ENCODE data around the gene MTHFD2L. TPM values are rescaled to one million over a fixed set of nuclear protein-coding genes. Genes with fewer than 3 reads are reported as not detected.

Gene MTHFD2L
- total RNA-seq, 1 experiment from 2014 or later: 11.6 TPM

GRCh38 chr4:74120086-74120485 is 37.8 kb upstream of the MTHFD2L start:
- no peak overlapping the region for H3K4me3 Mint-ChIP-seq (ENCODE audit: unreplicated experiment)
- H3K27me3 ChIP-seq (replicated peaks; ENCODE audit: control insufficient read depth, insufficient read depth, low read length): no peaks in the 10 kb centered on the region
- CTCF ChIA-PET: no interaction called here
- TF ChIP-seq, protein P1, sequence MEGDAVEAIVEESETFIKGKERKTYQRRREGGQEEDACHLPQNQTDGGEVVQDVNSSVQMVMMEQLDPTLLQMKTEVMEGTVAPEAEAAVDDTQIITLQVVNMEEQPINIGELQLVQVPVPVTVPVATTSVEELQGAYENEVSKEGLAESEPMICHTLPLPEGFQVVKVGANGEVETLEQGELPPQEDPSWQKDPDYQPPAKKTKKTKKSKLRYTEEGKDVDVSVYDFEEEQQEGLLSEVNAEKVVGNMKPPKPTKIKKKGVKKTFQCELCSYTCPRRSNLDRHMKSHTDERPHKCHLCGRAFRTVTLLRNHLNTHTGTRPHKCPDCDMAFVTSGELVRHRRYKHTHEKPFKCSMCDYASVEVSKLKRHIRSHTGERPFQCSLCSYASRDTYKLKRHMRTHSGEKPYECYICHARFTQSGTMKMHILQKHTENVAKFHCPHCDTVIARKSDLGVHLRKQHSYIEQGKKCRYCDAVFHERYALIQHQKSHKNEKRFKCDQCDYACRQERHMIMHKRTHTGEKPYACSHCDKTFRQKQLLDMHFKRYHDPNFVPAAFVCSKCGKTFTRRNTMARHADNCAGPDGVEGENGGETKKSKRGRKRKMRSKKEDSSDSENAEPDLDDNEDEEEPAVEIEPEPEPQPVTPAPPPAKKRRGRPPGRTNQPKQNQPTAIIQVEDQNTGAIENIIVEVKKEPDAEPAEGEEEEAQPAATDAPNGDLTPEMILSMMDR (IDR thresholded peaks at IDR 0.05; ENCODE audit: insufficient read depth in 1 of 2, low read depth in 1 of 2, low read length in 1 of 2, severe bottlenecking in 1 of 2, unreplicated experiment in 1 of 2): no peak
- H3K4me3 ChIP-seq (ENCODE audit: low read depth, low read length): no peak overlapping the region
- no peak overlapping the region for H3K27ac Mint-ChIP-seq (ENCODE audit: unreplicated experiment)
- intact Hi-C loops (cut with micrococcal nuclease; ENCODE audit: unreplicated experiment): no loop called here
- no peaks in the 10 kb centered on the region for H3K9me3 ChIP-seq
- DNase-seq: no peak
- no peaks in the 10 kb centered on the region for H3K36me3 Mint-ChIP-seq (ENCODE audit: insufficient read depth, unreplicated experiment)
- POLR2A ChIA-PET: no interaction called here
- H3K36me3 ChIP-seq (ENCODE audit: control insufficient read depth, insufficient read depth, low read length): no peaks in the 10 kb centered on the region
- H3K9me3 Mint-ChIP-seq (ENCODE audit: unreplicated experiment): no peaks in the 10 kb centered on the region
- BruUV-seq (replicated peaks): no TSS peak
- no peaks in the 10 kb centered on the region for H3K27me3 Mint-ChIP-seq (ENCODE audit: insufficient read depth, unreplicated experiment)
- H3K4me1 Mint-ChIP-seq (ENCODE audit: low read depth, unreplicated experiment): peaks cover 7% of the 10 kb centered on the region
- H3K4me1 ChIP-seq: no peaks in the 10 kb centered on the region

- Mint-ChIP-seq H3K4me1 (ENCODE audit: low read depth, unreplicated experiment) (peaks cover 6% of the 10 kb centered on the region), H3K9me3 (ENCODE audit: unreplicated experiment) (no peaks in the 10 kb centered on the region), H3K27me3 (ENCODE audit: insufficient read depth, unreplicated experiment) (no peaks in the 10 kb centered on the region), H3K36me3 (ENCODE audit: insufficient read depth, unreplicated experiment) (no peaks in the 10 kb centered on the region), H3K4me3 (ENCODE audit: unreplicated experiment) (no peak overlapping the region), H3K27ac (ENCODE audit: unreplicated experiment) (no peak overlapping the region)
- intact Hi-C loops (cut with micrococcal nuclease; ENCODE audit: unreplicated experiment): no loop called here
- DNase-seq: no peak
- Histone ChIP-seq H3K4me1 (no peaks in the 10 kb centered on the region), H3K4me3 (ENCODE audit: low read depth, low read length) (no peak overlapping the region), H3K9me3 (no peaks in the 10 kb centered on the region), H3K27me3 (replicated peaks; ENCODE audit: control insufficient read depth, insufficient read depth, low read length) (no peaks in the 10 kb centered on the region), H3K36me3 (ENCODE audit: control insufficient read depth, insufficient read depth, low read length) (no peaks in the 10 kb centered on the region)
- BruUV-seq (replicated peaks): no TSS peak
- ChIA-PET POLR2A (no interaction called here), CTCF (no interaction called here)
- TF ChIP-seq, protein P1 (IDR thresholded peaks at IDR 0.05; ENCODE audit: insufficient read depth in 1 of 2, low read depth in 1 of 2, low read length in 1 of 2, severe bottlenecking in 1 of 2, unreplicated experiment in 1 of 2): no peak
Measured at GRCh38 chr4:74121643-74122579, 36.0 kb upstream of the MTHFD2L start.

DNA sequence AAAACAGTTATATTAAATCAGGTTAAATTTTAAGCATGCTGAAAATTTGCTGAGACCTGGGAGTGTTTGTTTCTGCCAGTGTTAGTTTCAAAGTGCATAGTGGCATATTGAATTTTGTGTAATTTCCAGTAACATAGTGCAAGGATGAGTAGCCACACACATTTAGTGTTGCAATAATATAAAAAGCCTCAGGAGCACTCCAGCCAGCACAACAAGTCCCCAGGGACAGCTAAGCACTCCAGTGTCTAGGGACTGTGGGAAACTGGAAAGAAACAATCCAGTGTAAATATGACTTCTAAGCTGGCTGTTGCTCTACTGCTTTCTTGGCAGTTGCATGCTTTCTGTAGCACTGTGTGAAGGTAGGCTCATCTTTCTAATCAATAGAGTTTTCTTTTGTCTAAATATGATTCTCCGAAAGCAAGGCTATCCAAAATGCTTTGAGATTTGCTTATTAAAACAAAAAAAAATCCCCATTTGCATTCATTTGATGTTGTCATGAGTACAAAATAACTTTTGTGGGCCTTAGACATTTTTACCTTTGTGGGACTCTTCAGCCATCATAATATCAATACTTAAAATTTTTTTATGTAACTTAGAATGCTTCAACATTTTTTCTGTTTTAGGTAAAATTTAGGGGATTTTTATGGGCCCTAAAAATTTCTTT is 34.7 kb upstream of the MTHFD2L start:
- Histone ChIP-seq H3K36me3 (ENCODE audit: control insufficient read depth, insufficient read depth, low read length) (no peaks in the 10 kb centered on the region), H3K9me3 (no peaks in the 10 kb centered on the region), H3K4me3 (ENCODE audit: low read depth, low read length) (no peak overlapping the region), H3K4me1 (no peaks in the 10 kb centered on the region), H3K27me3 (replicated peaks; ENCODE audit: control insufficient read depth, insufficient read depth, low read length) (no peaks in the 10 kb centered on the region)
- no peak overlapping the region for H3K4me3 Mint-ChIP-seq (ENCODE audit: unreplicated experiment)
- H3K9me3 Mint-ChIP-seq (ENCODE audit: unreplicated experiment): no peaks in the 10 kb centered on the region
- ChIA-PET POLR2A (no interaction called here), CTCF (no interaction called here)
- BruUV-seq (replicated peaks): no TSS peak
- DNase-seq: no peak
- H3K36me3 Mint-ChIP-seq (ENCODE audit: insufficient read depth, unreplicated experiment): no peaks in the 10 kb centered on the region
- no peak overlapping the region for H3K27ac Mint-ChIP-seq (ENCODE audit: unreplicated experiment)
- TF ChIP-seq, protein P1 (IDR thresholded peaks at IDR 0.05; ENCODE audit: insufficient read depth in 1 of 2, low read depth in 1 of 2, low read length in 1 of 2, severe bottlenecking in 1 of 2, unreplicated experiment in 1 of 2): no peak
- no peaks in the 10 kb centered on the region for H3K4me1 Mint-ChIP-seq (ENCODE audit: low read depth, unreplicated experiment)
- no peaks in the 10 kb centered on the region for H3K27me3 Mint-ChIP-seq (ENCODE audit: insufficient read depth, unreplicated experiment)
- intact Hi-C loops (cut with micrococcal nuclease; ENCODE audit: unreplicated experiment): no loop called here
